ENCODE measurements around the gene SP5. TPM values are rescaled to one million over a fixed set of nuclear protein-coding genes. Genes with fewer than 3 reads are reported as not detected.

Gene SP5
- total and polyA plus RNA-seq, 9 of the 15 experiments (the other 6 are each of a cell fraction or from before 2014, with no cell fraction given): 0.03 to 1.7 (median 0.16) TPM; not detected in 1

DNA sequence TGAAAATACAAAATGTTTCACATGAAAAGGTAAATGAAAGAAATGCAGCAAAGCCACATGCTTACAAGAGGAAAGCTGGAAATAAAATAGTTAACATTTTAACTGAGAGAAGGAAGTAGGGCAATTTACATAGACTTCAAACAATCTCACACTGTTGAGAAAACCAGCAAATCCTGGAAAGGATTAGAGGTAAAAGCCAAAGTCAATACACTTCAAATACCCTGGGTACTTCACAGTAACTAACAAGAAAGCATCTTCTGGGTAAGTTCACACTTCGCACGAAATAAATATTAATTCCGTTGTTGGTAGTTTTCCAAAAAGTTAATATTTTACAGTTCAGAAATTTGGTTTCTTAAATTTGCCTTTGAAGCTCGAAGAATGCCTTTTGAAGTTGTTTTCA lies 51.6 kb downstream of the SP5 start:
- FAIRE-seq (no peak), DNase-seq (ENCODE audit: extremely low read depth in 1 of 4, low spot score in 3 of 4) (no peak), ATAC-seq (no peak)
- WGBS (ENCODE audit: insufficient coverage, low coverage, missing lambda C conversion rate): 93% methylated on average over 4 of the region's 4 CpGs
- no peaks in the 10 kb centered on the region for H3K27me3 ChIP-seq (ENCODE audit: control insufficient read depth in 2 of 2, insufficient read depth in 2 of 2, low read length in 2 of 2)
- peaks cover 9 to 19% of the 10 kb centered on the region in 2 experiments; a peak in 4 of 5 replicates for H3K4me1 ChIP-seq (replicated peaks in 1 of 2; ENCODE audit: control insufficient read depth in 2 of 2, insufficient read depth in 2 of 2, low read length in 2 of 2)
- ChIA-PET CTCF (ENCODE audit: low intra/inter-chr PET ratio) (no interaction called here), POLR2A (no interaction called here)
- in situ Hi-C loops (cut with MboI) (no loop called here), intact Hi-C loops (cut with micrococcal nuclease) (no loop called here)
- no peaks in the 10 kb centered on the region for H4K20me1 ChIP-seq (replicated peaks; ENCODE audit: control insufficient read depth, insufficient read depth, low read length)
- peaks cover 19% of the 10 kb centered on the region for H3K79me2 ChIP-seq (ENCODE audit: control insufficient read depth, insufficient read depth, low read length)
- TF ChIP-seq MAFF (IDR thresholded peaks at IDR 0.05; ENCODE audit: low read length) (no peak), ZNF212 (CRISPR knock-in tag; IDR thresholded peaks at IDR 0.05) (no peak), ZFP1 (CRISPR knock-in tag; IDR thresholded peaks at IDR 0.05) (no peak), SP2 (IDR thresholded peaks at IDR 0.05; ENCODE audit: extremely low read depth, low read depth, low read length, poor library complexity, severe bottlenecking) (no peak), SAFB (IDR thresholded peaks at IDR 0.05; ENCODE audit: borderline replicate concordance, low read depth, low read length) (no peak), TCFL5 (CRISPR knock-in tag; conservative IDR thresholded peaks at IDR 0.05) (no peak), POLR2G (IDR thresholded peaks at IDR 0.05; ENCODE audit: low read depth, low read length) (no peak), RCOR1 (IDR thresholded peaks at IDR 0.05; ENCODE audit: borderline replicate concordance in 1 of 2, low read depth in 2 of 2, low read length in 2 of 2) (no peak)
- TF ChIP-seq, protein P1, sequence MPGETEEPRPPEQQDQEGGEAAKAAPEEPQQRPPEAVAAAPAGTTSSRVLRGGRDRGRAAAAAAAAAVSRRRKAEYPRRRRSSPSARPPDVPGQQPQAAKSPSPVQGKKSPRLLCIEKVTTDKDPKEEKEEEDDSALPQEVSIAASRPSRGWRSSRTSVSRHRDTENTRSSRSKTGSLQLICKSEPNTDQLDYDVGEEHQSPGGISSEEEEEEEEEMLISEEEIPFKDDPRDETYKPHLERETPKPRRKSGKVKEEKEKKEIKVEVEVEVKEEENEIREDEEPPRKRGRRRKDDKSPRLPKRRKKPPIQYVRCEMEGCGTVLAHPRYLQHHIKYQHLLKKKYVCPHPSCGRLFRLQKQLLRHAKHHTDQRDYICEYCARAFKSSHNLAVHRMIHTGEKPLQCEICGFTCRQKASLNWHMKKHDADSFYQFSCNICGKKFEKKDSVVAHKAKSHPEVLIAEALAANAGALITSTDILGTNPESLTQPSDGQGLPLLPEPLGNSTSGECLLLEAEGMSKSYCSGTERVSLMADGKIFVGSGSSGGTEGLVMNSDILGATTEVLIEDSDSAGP (CRISPR knock-in tag; IDR thresholded peaks at IDR 0.05): no peak
- TF ChIP-seq, protein P2, sequence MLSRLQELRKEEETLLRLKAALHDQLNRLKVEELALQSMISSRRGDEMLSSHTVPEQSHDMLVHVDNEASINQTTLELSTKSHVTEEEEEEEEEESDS (CRISPR knock-in tag; IDR thresholded peaks at IDR 0.05): no peak
- TF ChIP-seq, protein P3, sequence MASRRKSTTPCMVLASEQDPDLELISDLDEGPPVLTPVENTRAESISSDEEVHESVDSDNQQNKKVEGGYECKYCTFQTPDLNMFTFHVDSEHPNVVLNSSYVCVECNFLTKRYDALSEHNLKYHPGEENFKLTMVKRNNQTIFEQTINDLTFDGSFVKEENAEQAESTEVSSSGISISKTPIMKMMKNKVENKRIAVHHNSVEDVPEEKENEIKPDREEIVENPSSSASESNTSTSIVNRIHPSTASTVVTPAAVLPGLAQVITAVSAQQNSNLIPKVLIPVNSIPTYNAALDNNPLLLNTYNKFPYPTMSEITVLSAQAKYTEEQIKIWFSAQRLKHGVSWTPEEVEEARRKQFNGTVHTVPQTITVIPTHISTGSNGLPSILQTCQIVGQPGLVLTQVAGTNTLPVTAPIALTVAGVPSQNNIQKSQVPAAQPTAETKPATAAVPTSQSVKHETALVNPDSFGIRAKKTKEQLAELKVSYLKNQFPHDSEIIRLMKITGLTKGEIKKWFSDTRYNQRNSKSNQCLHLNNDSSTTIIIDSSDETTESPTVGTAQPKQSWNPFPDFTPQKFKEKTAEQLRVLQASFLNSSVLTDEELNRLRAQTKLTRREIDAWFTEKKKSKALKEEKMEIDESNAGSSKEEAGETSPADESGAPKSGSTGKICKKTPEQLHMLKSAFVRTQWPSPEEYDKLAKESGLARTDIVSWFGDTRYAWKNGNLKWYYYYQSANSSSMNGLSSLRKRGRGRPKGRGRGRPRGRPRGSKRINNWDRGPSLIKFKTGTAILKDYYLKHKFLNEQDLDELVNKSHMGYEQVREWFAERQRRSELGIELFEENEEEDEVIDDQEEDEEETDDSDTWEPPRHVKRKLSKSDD (conservative IDR thresholded peaks at IDR 0.05; ENCODE audit: low read length): no peak
- no TSS peak for BruUV-seq (replicated peaks)
- H2AFZ ChIP-seq (ENCODE audit: low read depth, low read length): no peak overlapping the region
- no peak overlapping the region for H3K4me3 ChIP-seq
- H3K9me1 ChIP-seq (ENCODE audit: control insufficient read depth, insufficient read depth, low read length): no peaks in the 10 kb centered on the region
- H3K4me2 ChIP-seq (ENCODE audit: insufficient read depth, low read length): no peak overlapping the region
- H3K9me3 ChIP-seq (replicated peaks; ENCODE audit: control insufficient read depth, insufficient read depth, low read depth, low read length): no peaks in the 10 kb centered on the region
- no peak overlapping the region for H3K9ac ChIP-seq (ENCODE audit: insufficient read depth in 1 of 2, low read depth in 2 of 2, low read length in 2 of 2)
- no peaks in the 10 kb centered on the region for H3K36me3 ChIP-seq (ENCODE audit: control insufficient read depth, insufficient read depth, low read length)
- no peak overlapping the region for H3K27ac ChIP-seq (ENCODE audit: extremely low read depth, low read depth, low read length)
